K562 (cell line): ENCODE measurements around the gene MXRA7. TPM values are rescaled to one million over a fixed set of nuclear protein-coding genes. Genes with fewer than 3 reads are reported as not detected.

Experiments
- FUS ChIP-seq: fragments of 200-400 bp; formaldehyde crosslinking; optimal IDR thresholded peaks from 2 replicates; pipeline ENCODE3; 2017; ENCODE audit warnings: low read depth, low read length
- MAFF ChIP-seq: IDR thresholded peaks from 2 replicates; pipeline ENCODE4 v1.6.1; 2012; ENCODE audit warnings: low read length, improper control_type of control experiment
- MAZ ChIP-seq, 2 experiments: fragments of 450-650 bp in 1 of 2; sonication (generic) in 1 of 2; formaldehyde crosslinking; IDR thresholded peaks in 1 of 2; conservative IDR thresholded peaks in 1 of 2; 2 replicates each; pipeline versions ENCODE4 v1.4.0 to v1.5.0; 2020; ENCODE audit warnings: mild to moderate bottlenecking in 1 of 2, missing genetic modification reagents in 1 of 2
- PHB2 ChIP-seq: fragments of 450-650 bp; IDR thresholded peaks from 2 replicates; pipeline ENCODE4 v1.6.1; 2017; ENCODE audit warnings: low read depth
- PURB ChIP-seq: sonication (generic); formaldehyde crosslinking; IDR thresholded peaks from 2 replicates; pipeline ENCODE4 v1.9.0; 2021; ENCODE audit warnings: low read depth, mild to moderate bottlenecking, missing genetic modification reagents
- RBM25 ChIP-seq: fragments of 200-400 bp; formaldehyde crosslinking; IDR thresholded peaks from 2 replicates; pipeline ENCODE4 v1.6.1; 2018; ENCODE audit warnings: low read length, low read depth, moderate library complexity; ENCODE audit not compliant: severe bottlenecking
- RBM34 ChIP-seq: fragments of 200-400 bp; formaldehyde crosslinking; IDR thresholded peaks from 2 replicates; pipeline ENCODE4 v1.6.1; 2018; ENCODE audit warnings: low read length, borderline replicate concordance; ENCODE audit not compliant: insufficient read depth
- SRSF1 ChIP-seq: fragments of 200-400 bp; formaldehyde crosslinking; IDR thresholded peaks from 2 replicates; pipeline ENCODE4 v1.6.1; 2017; ENCODE audit warnings: mild to moderate bottlenecking, low read depth, low read length, moderate library complexity
- TCF7L2 ChIP-seq: fragments of 150-350 bp; IDR thresholded peaks from 2 replicates; pipeline ENCODE4 v1.6.1; 2016; ENCODE audit warnings: low read depth, mild to moderate bottlenecking, low read length, moderate library complexity
- ZKSCAN8 ChIP-seq: fragments of 200-800 bp; sonication (Bioruptor generic); IDR thresholded peaks from 2 replicates; pipeline ENCODE4 v1.6.1; 2016; ENCODE audit warnings: missing genetic modification characterization, missing compliant biosample characterization
- polyA plus RNA-seq, 8 experiments: library from polyadenylated mRNA; depleted of rRNA in 4 of 8; stranded (reverse) in 5 of 8; unstranded in 3 of 8; fragments of >200 nt; fragmentation: Nextera tagmentation in 2 of 8; fragmentation: Illumina TruSeq in 1 of 8; extraction: Ambion mirVana in 2 of 8; extraction: Trizol in 1 of 8; gene quantifications; 2 replicates each; pipeline versions ENCODE4 v1.2.1 to v1.2.3, GENCODE V29; 2011 to 2014; ENCODE audit warnings: inconsistent platforms in 1 of 8, missing spikeins in 1 of 8
- total RNA-seq, 7 experiments: library from RNA; depleted of rRNA in 6 of 7; stranded (reverse); fragments of >200 nt in 6 of 7; fragmentation: Illumina TruSeq in 2 of 7; extraction: Trizol in 2 of 7; gene quantifications; 2 replicates each; pipeline versions ENCODE4 v1.2.1 to v1.2.3, GENCODE V29; 2011 to 2021; ENCODE audit warnings: low replicate concordance in 1 of 7
- TF ChIP-seq, protein P1 (sequence below), 2 experiments: fragments of 450-650 bp; formaldehyde crosslinking in 1 of 2; IDR thresholded peaks; 2 replicates each; pipeline versions ENCODE4 v1.4.0 to v1.6.1; 2014 to 2020; ENCODE audit warnings: mild to moderate bottlenecking in 2 of 2, borderline replicate concordance in 1 of 2, low read depth in 1 of 2
- TF ChIP-seq, protein P2 (sequence below): IDR thresholded peaks from 2 replicates; pipeline ENCODE4 v1.6.1; 2011; ENCODE audit not compliant: insufficient read length; ENCODE audit errors: extremely low read depth

MXRA7 gene
- total and polyA plus RNA-seq, 9 of the 15 experiments (the other 6 are each of a cell fraction or from before 2014, with no cell fraction given) = 2.6 to 38.4 (median 14.3) TPM

DNA sequence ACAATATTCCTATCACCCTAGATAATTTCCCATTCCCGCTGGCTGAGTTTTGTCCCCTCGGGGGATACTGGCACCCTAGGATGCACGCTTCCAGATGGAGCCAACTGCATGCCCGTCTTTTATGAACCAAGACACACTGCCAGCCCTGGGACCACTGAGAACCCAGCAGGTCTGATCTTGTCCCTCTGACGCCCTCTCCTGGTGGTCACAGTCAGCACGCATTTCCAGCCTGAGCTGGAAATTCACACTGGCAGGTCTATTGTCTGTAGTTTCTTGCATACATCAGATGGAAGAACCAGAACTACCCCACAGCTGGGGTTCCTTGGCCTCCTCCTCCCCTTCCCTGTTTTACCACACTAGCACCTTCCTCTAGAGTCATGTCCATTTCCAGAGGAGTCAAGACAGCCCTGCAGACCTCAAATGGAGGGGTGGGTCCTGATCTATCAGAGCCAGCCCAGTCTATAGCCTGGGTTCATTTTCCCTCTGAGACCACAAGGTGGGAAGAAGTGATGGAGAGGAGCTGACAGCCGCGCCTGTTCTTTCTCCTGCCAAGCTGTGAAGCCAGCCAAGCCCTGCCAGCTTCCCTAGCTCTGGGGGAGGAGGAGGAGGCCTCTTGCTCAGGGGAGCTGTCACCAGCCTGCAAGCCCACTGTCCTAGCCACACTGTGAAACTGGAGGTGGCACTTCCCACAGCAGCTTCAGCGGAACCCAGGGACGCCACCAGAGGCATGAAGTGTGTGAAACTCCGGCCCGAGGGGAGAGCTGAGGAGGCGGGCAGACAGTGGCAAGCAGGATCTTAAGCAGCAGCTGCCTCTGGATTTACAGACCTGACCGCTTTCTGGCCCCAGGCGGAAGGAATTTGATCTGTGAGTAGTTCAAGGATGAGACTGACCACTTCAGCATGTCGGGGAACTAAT is 29.3 kb downstream of the MXRA7 start (continued):
- TF ChIP-seq, protein P1, sequence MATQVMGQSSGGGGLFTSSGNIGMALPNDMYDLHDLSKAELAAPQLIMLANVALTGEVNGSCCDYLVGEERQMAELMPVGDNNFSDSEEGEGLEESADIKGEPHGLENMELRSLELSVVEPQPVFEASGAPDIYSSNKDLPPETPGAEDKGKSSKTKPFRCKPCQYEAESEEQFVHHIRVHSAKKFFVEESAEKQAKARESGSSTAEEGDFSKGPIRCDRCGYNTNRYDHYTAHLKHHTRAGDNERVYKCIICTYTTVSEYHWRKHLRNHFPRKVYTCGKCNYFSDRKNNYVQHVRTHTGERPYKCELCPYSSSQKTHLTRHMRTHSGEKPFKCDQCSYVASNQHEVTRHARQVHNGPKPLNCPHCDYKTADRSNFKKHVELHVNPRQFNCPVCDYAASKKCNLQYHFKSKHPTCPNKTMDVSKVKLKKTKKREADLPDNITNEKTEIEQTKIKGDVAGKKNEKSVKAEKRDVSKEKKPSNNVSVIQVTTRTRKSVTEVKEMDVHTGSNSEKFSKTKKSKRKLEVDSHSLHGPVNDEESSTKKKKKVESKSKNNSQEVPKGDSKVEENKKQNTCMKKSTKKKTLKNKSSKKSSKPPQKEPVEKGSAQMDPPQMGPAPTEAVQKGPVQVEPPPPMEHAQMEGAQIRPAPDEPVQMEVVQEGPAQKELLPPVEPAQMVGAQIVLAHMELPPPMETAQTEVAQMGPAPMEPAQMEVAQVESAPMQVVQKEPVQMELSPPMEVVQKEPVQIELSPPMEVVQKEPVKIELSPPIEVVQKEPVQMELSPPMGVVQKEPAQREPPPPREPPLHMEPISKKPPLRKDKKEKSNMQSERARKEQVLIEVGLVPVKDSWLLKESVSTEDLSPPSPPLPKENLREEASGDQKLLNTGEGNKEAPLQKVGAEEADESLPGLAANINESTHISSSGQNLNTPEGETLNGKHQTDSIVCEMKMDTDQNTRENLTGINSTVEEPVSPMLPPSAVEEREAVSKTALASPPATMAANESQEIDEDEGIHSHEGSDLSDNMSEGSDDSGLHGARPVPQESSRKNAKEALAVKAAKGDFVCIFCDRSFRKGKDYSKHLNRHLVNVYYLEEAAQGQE (IDR thresholded peaks at IDR 0.05; ENCODE audit: borderline replicate concordance) = peak; percentile 93
- TF ChIP-seq, protein P1 (CRISPR knock-in tag; IDR thresholded peaks at IDR 0.05; ENCODE audit: low read depth) = no peak
- TF ChIP-seq RBM34 (no peak), SRSF1 (no peak), MAFF (no peak), MAZ (CRISPR knock-in tag; conservative IDR thresholded peaks at IDR 0.05 in 1 of 2, IDR thresholded peaks at IDR 0.05 in 1 of 2) (peak in 1 of 2 experiments; percentile 49; a peak in 1 of 4 replicates), PURB (CRISPR knock-in tag) (no peak), TCF7L2 (no peak), ZKSCAN8 (CRISPR knock-in tag) (no peak), FUS (no peak), PHB2 (no peak), RBM25 (no peak)
- TF ChIP-seq, protein P2, sequence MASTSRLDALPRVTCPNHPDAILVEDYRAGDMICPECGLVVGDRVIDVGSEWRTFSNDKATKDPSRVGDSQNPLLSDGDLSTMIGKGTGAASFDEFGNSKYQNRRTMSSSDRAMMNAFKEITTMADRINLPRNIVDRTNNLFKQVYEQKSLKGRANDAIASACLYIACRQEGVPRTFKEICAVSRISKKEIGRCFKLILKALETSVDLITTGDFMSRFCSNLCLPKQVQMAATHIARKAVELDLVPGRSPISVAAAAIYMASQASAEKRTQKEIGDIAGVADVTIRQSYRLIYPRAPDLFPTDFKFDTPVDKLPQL = no peak
- TF ChIP-seq, all 486 proteins: peak for 21
